RWPE2 (cell line): Measurements from ENCODE around the gene PLA2G2E.

Experiments used
- ATAC-seq: fragments of 200-7000 bp; cut with Tn5 transposase; 3 replicates; pipeline ENCODE4 v1.9.1; 2021; ENCODE audit warnings: low read depth
- DNase-seq: peaks from one replicate; pipeline ENCODE4 v3.0.0-alpha.2; 2020; ENCODE audit warnings: low spot score
- H3K27ac ChIP-seq: fragments of 450-650 bp; 2 replicates; pipeline ENCODE4 v1.5.1; 2017; ENCODE audit warnings: mild to moderate bottlenecking; ENCODE audit not compliant: poor library complexity, severe bottlenecking
- H3K27me3 ChIP-seq: fragments of 250-450 bp; sonication (Bioruptor Pico); 2 replicates; pipeline ENCODE4 v1.5.1; 2021; ENCODE audit warnings: mild to moderate bottlenecking, moderate library complexity; ENCODE audit not compliant: insufficient read depth, poor library complexity, severe bottlenecking
- H3K36me3 ChIP-seq: fragments of 250-450 bp; sonication (Bioruptor Pico); 2 replicates; pipeline ENCODE4 v1.5.1; 2020; ENCODE audit warnings: low read depth, mild to moderate bottlenecking, moderate library complexity
- H3K4me1 ChIP-seq: fragments of 250-450 bp; sonication (Bioruptor Pico); 2 replicates; pipeline ENCODE4 v1.5.1; 2021; ENCODE audit warnings: mild to moderate bottlenecking, moderate library complexity; ENCODE audit not compliant: insufficient read depth, poor library complexity, severe bottlenecking
- H3K4me3 ChIP-seq: fragments of 250-450 bp; sonication (Bioruptor Pico); 2 replicates; pipeline ENCODE4 v1.5.1; 2021; ENCODE audit warnings: mild to moderate bottlenecking, moderate library complexity; ENCODE audit not compliant: severe bottlenecking
- H3K9me3 ChIP-seq: fragments of 250-450 bp; sonication (Bioruptor Pico); 2 replicates; pipeline ENCODE4 v1.5.1; 2021; ENCODE audit warnings: mild to moderate bottlenecking, moderate library complexity; ENCODE audit not compliant: severe bottlenecking
- TF ChIP-seq, protein P1 (sequence below): fragments of 450-650 bp; IDR thresholded peaks from one replicate; pipeline ENCODE4 v1.5.1; 2017; ENCODE audit warnings: mild to moderate bottlenecking, moderate library complexity; ENCODE audit not compliant: poor library complexity, severe bottlenecking

PLA2G2E gene

DNA sequence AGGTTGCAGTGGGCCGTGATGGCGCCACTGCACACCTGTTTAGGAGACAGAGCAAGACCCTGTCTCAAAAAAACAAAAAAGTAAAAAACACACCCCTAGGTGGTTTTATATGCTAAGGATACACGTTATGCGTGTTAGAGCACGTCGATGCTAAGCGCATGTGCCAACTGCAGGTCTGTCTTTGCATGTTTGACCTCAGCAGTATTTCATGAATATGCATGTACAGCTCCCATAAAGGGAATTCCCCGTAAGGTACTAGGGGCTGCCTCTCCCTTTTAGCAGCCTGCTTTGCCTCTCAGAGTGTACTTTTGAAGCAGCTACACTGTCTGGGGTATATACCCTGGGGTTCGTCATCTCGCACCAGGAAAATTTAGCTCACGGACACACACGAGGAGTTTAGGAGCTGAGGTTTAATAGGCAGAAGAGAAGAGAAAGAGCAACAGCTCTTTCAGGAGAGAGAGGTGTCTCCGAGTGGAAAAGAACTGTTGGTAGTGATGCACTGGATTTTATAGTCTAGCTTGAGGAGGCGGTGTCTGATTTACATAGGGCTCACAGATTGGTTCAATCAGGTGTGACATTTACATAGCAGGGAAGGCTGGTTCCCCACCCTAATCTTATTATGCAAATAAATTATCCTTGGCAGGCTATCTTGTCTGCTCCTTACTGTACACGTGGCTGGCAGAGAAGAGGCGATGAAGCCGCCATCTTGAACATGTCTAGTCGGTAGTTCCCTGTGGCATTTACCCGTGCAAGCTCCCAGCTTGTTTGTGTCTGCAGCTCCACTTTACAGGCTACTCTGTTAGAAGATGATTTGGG, 45.4 kb downstream of the PLA2G2E start:
- DNase-seq, result no peak
- ATAC-seq, result no peak
- no peak overlapping the region for H3K4me3 ChIP-seq
- H3K36me3 ChIP-seq, result no peaks in the 10 kb centered on the region
- TF ChIP-seq, protein P1, sequence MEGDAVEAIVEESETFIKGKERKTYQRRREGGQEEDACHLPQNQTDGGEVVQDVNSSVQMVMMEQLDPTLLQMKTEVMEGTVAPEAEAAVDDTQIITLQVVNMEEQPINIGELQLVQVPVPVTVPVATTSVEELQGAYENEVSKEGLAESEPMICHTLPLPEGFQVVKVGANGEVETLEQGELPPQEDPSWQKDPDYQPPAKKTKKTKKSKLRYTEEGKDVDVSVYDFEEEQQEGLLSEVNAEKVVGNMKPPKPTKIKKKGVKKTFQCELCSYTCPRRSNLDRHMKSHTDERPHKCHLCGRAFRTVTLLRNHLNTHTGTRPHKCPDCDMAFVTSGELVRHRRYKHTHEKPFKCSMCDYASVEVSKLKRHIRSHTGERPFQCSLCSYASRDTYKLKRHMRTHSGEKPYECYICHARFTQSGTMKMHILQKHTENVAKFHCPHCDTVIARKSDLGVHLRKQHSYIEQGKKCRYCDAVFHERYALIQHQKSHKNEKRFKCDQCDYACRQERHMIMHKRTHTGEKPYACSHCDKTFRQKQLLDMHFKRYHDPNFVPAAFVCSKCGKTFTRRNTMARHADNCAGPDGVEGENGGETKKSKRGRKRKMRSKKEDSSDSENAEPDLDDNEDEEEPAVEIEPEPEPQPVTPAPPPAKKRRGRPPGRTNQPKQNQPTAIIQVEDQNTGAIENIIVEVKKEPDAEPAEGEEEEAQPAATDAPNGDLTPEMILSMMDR, result no peak
- H3K27ac ChIP-seq, result no peak overlapping the region
- H3K27me3 ChIP-seq, result no peaks in the 10 kb centered on the region
- no peaks in the 10 kb centered on the region for H3K4me1 ChIP-seq
- H3K9me3 ChIP-seq, result no peaks in the 10 kb centered on the region

DNA sequence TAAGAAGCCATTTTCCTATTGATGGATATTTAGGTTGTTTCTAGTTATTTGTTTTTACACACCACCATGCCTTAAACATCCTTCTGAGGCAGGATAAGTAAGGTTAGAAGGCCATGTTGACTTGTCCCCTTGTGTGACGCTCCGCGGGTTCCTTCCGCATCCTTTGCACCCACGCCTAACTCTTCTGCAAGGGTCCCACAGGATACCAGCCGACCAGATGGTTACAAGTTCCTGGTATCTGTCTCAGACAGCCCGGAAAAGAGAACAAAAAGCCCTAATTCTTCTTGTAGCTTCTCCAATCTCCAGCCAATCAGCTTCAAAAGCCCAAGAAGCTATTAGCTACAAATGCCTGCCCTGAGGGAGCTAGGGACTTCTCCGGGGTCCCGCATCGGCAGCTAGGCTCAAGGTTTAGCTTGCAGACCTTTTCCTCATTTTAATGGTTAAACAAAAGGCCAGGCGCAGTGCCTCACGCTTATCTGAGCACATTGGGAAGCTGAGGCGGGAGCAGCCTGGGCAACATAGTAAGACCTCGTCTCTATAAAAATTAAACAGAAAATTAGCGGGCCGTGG, 46.2 kb downstream of the PLA2G2E start:
- no peaks in the 10 kb centered on the region for H3K27me3 ChIP-seq
- H3K4me3 ChIP-seq, result no peak overlapping the region
- no peaks in the 10 kb centered on the region for H3K9me3 ChIP-seq
- TF ChIP-seq, protein P1, result no peak
- ATAC-seq (no peak), DNase-seq (no peak)
- H3K36me3 ChIP-seq, result no peaks in the 10 kb centered on the region
- no peaks in the 10 kb centered on the region for H3K4me1 ChIP-seq
- no peak overlapping the region for H3K27ac ChIP-seq

GRCh38 chr1:19872190-19872589, 51.2 kb downstream of the PLA2G2E start:
- TF ChIP-seq, protein P1, result peak; percentile 42
- Histone ChIP-seq H3K36me3 (no peaks in the 10 kb centered on the region), H3K27ac (no peak overlapping the region), H3K4me1 (no peaks in the 10 kb centered on the region), H3K9me3 (no peaks in the 10 kb centered on the region), H3K27me3 (no peaks in the 10 kb centered on the region), H3K4me3 (no peak overlapping the region)
- DNase-seq (no peak), ATAC-seq (peak; percentile 80)
